ENCODE results near the gene CTRL.
A peak's percentile ranks its signal among the peaks of the same experiment; 100 is the strongest.

CTRL gene

DNA sequence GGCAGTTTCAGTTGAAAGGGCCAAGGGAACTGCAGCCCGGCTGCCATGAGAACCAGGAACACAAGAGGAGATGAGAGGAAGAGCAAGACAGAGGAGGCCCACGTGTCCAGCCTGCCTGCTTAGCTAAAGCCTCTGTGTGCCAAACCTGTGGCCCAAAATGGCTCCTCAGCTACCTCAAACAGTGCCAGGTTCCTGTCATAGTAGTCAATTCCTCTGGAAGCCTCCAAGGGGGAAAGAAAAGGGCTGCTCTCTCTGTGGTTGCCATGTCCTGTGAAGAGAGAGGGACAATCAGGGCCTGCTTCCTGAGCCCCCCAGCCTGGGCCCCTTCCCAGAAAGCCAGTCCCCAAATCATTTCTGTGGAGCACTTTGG is 31.6 kb upstream of the CTRL start:
- no peak for DNase-seq (ENCODE audit: low read depth in 2 of 2)

DNA sequence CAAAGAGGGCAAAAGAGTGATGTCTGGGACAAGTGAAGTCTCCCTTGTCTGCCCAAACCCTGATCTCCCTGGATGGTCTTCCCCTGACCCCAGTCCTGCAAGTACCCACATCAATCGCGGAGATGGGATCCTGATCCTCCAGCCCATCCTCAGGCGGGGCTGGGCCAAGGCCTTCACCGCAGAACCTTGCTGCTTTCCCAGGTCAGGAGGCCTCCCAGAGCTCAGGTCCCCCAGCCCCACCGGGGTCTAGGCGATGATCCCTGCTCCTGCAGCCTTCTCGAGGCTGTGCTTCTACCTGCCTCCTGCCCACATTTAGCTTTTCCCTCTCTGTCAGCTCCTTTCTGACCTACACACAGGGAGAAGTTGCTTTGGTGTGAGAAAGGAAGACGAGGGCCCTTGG is 30.5 kb upstream of the CTRL start:
- DNase-seq (ENCODE audit: low read depth in 2 of 2), result no peak

DNA sequence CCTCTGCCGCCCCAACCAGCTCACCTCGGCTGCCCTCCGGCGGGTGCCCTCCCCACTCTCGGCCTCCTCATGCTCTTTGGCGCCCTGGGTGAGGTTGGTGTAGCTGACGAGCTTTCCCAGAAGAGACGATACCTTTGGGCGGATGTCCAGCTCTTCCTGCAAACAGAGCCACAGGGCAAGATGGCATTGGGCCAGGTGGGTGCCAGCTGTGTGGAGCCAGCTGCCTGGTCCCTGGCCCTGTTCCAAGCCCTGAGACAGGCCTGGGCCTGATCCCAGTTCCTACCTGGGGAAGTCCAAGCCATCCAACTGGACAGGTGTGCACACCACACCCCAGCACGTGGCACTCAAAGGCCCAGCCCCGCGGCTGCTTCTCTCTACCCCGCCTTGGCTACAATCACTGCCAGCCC is 29.9 kb upstream of the CTRL start:
- no peak for DNase-seq (ENCODE audit: low read depth in 2 of 2)

DNA sequence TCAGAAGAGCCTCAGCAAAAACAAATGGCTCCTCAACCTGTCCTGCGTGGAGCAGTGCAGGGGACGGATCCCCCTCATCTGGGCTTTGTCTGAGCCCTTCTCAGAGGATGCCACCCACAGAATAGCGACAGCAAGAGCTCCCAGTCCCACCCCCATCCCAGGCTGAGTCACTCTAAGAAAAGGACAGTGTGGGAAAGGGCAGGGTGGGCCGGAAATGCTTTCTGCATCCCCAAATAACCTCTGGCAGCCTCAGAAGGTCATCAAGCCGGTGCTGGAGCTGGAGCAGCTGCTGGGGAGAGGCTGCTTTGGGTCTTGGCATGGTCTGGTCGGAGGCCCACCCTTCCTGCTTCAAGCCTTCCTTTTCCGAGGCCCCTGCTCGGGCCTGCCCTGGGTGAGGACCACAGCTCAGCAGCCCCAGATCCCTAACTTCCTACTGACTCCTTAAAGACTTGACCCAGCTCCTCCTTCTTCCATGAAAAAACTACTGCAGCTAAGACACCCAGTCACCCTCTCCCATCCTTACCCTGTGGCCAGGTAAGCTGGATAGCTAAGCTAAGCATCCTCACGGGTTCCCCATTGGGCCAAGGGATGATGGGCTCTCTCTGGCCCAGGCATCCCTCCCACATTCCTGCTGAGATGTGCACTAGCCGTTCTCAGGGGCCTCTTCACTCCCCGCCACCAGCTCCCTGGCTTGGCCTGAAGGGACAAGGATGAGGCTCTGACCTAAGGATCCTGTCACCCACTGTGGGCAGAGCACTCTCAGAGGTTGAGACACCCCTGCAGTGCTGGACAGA is 28.1 kb upstream of the CTRL start:
- DNase-seq (ENCODE audit: low read depth in 2 of 2), result no peak

DNA sequence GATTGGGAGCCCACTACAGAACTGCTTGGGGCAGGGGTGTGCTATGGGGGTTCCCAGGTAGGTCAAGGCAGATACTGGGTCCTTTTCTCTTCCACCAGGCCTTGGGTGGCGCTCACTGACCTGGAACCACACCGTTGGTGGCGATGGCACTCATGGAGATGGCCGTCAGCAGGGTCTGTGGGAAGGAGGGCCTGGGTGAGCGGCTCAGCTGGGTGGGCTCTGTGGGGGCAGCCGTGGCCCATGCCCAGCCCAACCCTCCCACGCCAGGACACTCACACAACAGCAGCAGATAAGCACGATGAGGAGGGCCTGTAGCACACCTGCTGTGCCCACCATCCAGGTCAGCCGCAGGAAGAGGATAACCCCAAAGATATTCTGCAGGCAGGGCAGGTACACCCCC is 26.0 kb upstream of the CTRL start:
- DNase-seq (ENCODE audit: low read depth in 2 of 2), result no peak

DNA sequence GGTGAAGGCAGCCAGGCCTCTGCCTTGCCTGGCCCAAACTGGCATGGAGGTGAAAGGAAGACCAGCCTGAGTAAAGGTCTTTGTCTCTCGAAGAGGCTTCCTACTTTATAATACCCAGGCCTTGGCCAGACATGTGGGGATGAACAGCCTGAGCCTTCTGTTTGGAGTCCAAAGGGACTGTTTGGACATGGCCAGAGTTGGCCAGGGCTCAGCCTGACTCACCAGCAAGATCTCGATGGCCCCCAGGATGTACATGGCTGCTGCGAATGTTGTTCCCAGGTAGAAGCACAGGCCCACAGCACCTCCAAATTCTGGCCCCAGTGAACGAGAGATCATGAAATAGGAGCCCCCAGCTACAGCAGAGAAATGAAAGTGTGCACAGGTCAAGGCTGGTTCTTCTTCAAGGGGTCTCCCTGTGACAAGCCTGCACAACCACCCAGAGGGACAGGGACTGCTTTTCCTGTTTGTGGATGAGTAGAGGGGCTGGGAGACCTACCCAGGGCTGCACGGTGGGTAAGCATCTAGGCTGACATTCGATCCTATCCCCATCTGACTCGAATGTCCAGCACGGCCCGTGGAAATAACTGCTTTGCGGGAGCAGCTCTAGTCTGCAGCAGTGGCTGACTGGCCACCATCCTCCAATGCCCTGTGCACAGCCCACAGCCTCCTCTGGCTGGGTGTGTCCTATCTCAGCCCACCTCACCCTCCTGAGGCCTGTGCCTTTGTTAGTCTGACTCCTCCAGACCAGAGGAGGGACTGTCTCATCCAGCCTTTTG is 22.9 kb upstream of the CTRL start:
- no peak for DNase-seq (ENCODE audit: low read depth in 2 of 2)

DNA sequence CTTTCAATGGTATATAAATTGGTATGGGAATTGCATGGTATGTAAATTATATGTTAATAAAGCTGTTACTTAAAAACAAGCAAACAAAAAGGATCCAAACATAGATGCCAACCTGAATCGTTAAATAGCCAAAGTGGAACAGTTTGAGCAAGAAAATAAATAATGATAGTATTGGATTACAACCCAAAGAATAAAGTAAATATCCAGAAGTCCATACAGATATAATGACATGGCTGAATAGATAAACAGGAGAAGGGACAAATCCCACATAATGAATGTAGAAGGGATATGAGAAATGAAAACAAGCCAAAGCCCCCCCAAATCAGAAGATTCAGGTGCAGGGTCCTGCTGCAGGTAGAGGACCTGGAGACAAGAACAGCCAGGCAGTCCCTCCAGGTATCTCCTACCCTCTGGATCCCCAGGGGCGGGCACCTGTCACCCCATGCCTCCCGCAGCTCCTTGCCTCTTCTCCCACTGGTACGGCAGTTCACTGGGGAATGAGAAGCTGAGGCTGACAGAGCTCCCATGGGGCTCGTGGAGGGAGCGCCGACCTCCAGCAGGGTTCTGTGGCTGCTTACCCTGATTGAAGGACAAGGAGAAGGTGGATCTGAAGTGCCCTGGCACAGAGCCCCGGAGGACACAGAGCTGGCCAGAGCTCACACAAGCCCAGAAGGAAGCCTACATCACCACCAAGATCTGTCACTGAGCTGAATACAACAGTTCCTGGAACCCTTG is 22.1 kb upstream of the CTRL start:
- DNase-seq (ENCODE audit: low read depth in 2 of 2), result no peak

DNA sequence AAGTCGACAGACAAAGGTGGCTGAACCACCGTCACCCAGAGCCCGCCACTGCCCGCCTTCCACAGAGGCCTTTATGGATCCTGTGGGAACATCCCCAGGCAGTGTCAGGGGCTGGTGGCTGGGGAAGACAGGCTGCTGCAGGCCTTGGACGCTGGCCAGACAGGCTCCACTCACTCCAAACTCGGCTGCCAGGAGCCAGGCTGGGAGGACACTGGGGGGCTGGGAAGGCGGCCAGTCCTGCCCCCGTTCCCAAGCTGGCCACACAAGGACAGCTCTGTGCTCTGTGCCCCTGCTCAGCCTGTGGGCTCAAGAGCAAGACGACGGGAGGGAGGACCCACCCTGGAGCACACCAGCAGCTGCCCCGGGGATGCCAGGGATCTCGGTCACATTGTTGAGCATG is 19.8 kb upstream of the CTRL start:
- DNase-seq (ENCODE audit: low read depth in 2 of 2), result no peak

DNA sequence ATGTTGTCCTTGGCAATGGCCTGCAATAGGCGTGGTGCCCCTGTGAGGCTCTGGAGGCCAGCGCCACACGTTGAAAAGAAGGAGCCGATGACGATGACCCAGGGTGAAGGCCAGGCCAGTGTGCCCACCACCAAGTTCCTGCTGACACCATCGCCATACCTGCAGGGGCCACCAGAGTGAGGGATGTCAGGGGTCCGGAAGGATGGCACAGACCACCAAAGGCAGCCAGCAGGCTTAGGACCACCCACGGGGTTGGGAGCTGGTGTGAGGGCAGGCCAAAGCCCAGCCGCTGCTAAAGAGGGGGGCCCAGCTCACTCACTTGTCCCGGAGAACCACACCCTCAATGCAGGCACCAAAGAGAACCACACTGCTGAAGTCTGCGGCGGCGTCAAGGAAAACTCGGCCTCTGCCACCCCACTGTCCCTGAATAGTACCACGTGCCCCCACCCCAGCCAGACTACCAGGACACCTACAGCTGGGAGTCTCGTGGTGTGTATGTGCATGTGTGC is 18.7 kb upstream of the CTRL start:
- DNase-seq (ENCODE audit: low read depth in 2 of 2), result no peak

DNA sequence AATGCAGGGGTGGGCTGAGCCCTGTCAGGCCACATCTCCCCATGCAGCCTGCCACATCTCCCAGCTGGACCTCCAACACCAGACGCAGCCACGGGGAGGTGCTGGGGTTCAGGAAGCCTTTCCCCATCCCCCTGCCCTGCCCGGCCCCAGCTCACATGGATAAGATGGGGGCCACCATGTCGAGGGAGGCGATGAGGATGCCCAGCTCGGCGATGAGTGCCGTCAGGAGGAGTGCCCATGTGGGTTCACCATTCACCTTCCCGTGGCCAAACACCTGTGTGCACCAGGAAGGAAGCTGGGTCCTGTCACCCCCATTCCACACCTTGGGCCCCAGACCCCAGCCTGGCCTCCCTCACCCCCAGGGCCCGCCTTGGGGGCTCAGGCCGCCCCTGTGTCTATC is 18.0 kb upstream of the CTRL start:
- no peak for DNase-seq (ENCODE audit: low read depth in 2 of 2)

DNA sequence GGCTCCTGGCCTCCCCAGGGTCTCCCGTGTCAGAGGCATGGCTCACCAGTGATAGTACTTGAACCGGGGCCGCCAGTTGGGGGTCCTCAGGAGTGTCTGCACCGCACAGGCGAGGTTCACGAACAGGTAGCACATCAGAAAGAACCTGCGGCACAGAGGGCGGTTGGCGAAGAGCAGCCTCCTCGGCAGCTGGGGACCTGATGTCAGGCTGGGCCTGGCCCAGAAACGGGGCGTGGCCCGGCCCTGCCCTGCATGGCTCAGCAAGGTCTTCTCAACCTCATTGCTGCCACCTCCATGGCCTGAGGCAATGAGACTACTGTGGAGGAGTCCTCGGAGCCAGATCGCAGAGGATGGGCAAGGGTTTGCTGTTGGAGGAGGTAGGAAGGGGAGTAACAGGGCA is 16.4 kb upstream of the CTRL start:
- DNase-seq (ENCODE audit: low read depth in 2 of 2), result no peak

DNA sequence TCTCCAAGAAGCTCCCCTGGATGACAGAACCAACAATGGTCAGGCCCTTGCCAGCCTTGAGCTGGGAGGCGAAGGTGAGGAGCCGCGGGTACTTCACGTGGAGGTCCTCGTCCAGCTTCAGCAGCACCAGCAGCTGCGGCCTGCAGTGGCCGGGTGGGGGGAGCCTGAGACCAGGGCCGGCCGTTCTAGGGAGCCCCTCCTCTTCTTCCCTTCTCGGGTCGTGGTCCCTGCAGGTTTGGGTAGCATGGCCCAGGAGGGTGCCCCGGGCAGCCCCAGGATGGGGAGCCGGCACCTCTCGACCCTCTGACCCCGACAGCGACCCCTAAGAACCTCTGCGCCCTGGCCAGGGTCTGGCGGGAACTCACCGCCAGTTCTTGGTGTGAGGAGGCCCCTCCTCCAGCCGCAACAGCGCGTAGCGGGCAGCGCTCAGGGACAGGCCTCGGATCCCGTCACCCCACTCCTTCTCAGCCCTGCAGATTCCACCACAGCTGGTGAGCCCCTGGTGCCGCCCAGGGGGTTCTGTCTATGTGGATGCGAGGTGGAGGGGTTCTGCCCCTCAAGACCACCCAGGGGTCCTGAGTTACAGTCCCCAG is 15.4 kb upstream of the CTRL start:
- no peak for DNase-seq (ENCODE audit: low read depth in 2 of 2)

DNA sequence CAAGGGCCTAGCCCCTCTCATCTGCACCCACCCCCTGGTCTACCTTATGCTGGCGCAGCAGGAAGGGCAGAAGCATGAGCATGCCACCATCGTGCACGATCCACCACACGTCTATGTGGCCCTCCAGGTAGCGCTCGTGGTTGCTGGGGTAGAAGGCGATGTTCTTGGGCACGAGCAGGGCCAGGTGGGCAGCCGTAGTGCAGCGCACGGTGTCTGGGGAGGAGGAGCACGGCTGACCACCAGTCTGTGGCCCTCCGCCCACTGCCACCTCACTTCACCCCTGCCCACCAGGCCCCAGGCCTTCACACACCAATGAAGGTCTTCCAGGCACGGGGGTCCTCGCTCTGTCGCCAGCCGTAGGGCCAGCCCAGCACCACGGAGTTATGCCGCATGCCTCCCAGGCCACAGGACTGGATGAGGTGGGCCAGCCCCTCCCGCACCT is 14.5 kb upstream of the CTRL start:
- no peak for DNase-seq (ENCODE audit: low read depth in 2 of 2)

DNA sequence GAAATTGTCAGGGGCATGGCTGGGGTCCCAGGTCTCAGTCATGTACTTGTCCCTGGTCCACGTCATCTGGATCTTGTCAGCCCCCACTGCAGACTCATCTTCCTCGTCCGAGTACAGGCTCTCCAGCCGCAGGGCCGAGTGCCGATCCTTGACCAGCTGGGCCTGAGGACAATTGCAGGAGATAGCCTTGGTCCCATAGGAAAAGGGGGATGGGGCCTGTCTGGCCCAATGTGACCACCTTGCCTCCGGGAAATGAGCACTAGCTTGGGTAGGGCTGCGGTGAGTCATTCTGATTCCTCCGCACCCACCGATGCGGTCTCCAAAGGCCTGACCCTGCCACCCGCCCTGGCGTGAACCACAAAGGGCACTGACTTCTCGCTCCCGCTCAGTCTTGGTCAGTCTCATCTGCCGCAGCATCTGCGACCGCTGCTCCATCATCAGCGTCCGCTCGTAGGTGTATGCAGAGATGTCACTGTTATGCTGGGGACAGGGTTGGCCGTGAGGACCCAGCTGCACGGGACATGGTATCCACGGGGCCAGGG is 13.8 kb upstream of the CTRL start:
- DNase-seq (ENCODE audit: low read depth in 2 of 2), result no peak

DNA sequence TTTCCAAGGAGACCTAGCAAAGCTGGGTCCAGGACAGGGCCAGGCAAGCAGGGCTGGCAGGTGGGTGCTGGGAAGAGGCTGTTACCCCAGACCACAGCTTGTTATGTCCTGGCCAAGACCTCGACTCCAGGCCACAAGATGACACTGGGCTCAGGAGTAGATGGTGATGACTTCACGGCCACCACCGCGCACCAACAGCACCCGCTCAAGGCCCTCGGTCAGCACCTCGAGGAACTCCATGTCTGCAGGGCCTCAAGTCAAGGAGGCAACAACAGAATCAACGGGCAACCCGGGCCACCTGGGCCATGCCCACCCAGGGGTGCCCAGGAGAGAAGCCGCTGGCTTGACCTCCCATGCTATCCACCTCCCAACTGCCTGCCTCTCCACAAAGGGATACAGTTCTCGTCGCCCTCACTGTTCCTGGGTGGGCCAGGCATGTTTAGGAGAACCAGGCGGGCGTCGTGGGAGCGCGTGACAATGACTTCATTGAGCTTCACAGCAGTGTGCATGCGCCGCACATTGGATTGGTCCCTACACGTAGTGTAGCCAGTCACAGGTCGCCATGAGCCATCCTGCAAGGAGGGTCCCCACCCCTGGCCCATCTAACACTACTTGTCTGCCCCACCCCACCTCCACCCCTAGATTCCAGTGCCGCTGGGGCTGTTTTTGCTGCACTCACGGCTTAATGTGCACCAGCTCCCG is 13.2 kb upstream of the CTRL start:
- no peak for DNase-seq (ENCODE audit: low read depth in 2 of 2)

DNA sequence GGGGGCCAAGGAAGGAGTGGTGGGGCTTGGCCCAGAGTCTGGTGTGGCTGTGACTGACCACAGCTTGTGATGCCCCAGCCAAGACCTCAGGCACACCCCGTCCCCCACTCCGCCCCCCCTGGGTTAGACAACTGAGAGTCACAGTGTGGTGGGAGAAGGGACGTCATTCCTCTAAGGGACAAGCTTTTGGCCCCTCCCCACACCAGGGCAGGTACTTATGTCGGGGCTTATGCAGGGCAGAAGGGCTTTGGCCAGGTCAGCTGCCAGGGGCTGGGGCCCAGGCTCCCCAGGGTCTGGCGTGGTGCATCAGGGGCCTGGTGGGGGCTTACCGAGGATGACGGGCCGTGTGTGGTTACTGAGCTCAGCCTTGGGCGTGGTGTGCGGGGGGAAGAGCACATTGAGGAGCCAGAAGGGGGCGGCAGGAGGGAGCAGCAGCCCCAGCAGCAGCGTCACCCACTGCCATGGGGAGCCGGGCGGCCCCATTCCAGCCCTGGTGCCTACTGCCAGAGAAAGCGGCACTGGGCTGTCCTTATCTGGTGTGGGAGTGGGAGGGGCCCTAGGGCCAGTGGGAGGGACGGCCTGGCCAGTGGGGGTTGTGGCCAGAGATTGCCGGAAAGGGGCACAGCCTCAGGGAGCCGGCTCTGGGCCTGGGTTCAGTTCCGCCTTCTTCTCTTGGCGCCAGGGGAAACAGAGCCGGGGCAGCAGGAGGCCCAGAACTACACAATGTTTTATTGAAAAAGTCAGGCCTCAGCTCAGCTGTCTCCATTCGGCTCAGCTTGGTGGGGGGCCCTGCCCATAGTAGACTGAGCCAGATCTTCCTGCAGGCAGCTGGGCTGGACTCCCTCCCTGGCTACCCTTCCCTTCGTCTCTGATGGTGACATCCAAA is 12.2 kb upstream of the CTRL start, which contains the start of gene LCAT:
TSS of gene LCAT (minus strand) at position 502 of the 886 bp plus-strand sequence. CDS start at position 483, 19 bp downstream.
- DNase-seq (ENCODE audit: low read depth in 2 of 2), result no peak

DNA sequence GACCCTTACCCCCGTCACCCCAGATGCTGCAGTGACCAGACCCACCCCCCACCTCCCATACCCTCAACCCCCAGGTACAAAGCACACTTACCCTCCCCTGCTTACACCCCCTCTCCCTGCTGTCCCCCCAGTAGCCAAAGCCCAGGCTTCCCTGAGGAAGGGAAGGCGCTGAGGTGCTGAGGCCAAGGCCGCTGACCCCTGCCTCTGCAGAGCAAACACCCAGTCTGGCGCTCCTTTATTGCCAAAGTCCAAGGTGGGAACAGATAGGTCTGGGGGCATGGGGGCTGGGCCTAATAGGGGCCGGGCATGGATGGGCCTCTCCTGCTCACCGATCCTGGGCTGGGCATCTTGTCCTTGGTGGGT is 11.6 kb upstream of the CTRL start:
- DNase-seq (ENCODE audit: low read depth in 2 of 2), result no peak

DNA sequence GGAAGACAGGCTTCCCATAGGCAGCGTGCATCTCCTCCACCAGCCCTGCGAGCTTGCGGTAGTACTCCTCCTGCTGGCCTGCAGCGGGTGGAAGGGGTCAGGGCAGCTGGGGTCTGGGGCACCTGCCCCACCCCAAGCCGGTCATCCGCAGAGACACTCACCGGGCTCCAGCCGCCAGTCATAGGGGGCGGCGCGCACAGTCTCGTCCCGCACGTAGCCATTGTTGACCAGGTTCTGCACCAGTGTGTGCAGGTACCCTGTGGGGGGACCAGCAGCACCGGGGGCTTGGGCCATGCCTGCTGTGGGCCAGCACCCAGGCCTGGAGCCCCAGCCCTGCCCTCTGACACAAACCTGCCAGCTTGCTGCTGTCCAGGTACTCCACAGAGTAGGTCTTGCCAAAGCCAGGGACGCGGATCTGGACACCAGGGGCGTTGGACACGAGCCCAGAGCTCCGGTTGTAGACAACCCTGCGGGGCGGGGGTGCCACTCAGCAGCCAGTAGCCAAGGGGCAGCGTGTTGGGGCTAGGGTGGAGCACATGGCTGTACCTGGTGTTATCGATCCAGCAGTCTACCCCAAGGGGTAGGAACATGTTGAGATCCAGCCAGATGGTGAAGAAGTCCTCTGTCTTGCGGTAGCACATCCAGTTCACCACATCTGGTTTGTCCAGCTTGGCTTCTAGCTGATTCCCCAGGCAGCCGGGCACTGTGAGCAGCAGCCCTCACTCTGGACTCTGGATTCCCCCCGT is 11.0 kb upstream of the CTRL start:
- DNase-seq (ENCODE audit: low read depth in 2 of 2), result no peak

DNA sequence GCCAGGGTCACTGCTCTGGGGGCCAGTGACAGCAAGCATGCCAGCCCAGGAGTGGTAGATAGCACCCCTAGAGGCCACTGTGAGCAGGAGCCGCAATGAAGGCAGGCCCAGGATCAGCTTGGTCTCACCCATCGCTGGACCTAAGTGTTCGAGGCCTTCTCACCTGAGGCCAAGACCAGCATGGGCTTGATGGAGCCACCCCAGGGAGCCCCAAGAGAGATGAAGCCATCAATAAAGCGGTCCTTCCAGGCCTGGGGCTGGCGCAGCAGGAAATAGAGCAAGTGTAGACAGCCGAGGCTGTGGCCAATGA is 10.5 kb upstream of the CTRL start:
- DNase-seq (ENCODE audit: low read depth in 2 of 2), result peak; percentile 23 to 24
